Stimulated activated CD8-positive, alpha-beta memory T cell treated with anti-CD3 and anti-CD28 coated beads, Interleukin-12 subunit alpha, Interleukin-12 subunit beta, amount 100 ng/mL, for 4 hours (primary cell): ENCODE data around the gene CAB39.

ENCODE experiments used
- DNase-seq: peaks from one replicate; pipeline ENCODE4 v3.0.0-alpha.2; 2020; ENCODE audit warnings: low read depth

CAB39 gene

DNA sequence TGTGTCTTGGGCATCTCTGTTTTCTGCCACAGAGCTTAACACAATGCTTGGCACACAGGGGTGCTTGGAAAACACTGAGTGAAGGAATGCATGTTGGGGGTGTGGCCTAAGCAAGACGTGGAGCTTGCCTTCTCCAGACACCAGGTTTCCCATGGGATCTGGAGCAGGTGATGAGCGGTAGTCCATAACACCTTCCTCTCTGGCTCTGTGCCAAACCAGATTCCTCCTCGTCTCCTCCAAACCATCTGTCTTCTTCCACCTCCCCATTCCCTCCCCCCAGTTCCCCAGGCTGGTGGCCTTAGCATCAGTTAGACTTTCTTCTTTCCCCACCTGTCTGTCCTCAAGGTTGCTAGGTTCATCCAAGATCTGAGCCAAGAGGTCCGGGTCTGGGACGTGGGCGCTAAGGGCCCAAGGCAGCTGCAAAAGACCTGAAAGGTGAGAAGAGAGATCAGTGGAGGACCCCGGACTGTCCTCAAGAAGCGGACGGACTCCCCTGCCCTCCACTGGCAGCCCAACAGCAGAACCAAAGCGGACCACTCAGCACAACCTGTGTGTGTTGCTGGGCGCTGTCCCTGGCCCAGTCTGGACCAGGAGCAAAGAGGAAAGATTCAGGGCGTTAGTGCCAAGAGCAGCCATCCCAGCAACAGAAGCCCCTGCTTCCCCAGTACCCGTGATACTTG lies 150.9 kb downstream of the CAB39 start:
- DNase-seq: no peak

DNA sequence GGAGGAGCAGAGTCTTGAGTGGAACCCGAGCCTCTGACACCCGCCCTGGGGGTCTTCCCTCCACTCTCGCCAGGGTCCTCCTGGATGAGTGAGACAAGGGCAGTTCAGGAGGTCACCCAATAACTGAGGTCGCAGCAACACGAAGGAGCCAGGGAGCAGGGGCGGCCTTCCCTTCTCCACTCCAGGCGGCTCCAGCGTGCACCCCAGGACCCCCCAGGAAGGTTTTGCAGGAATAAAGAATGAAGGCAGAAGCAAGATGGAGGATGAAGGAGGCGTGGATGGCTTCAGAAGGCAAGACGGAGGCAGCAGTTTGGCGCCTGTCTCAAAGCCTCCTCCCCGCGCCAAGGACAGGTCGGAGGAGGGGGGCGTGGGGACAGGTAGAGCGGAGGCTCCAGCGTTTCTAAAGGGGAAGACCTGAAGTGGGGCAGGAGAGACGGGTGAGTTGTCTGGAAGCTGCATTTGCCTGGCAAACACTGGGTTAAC lies 151.5 kb downstream of the CAB39 start:
- DNase-seq: no peak

DNA sequence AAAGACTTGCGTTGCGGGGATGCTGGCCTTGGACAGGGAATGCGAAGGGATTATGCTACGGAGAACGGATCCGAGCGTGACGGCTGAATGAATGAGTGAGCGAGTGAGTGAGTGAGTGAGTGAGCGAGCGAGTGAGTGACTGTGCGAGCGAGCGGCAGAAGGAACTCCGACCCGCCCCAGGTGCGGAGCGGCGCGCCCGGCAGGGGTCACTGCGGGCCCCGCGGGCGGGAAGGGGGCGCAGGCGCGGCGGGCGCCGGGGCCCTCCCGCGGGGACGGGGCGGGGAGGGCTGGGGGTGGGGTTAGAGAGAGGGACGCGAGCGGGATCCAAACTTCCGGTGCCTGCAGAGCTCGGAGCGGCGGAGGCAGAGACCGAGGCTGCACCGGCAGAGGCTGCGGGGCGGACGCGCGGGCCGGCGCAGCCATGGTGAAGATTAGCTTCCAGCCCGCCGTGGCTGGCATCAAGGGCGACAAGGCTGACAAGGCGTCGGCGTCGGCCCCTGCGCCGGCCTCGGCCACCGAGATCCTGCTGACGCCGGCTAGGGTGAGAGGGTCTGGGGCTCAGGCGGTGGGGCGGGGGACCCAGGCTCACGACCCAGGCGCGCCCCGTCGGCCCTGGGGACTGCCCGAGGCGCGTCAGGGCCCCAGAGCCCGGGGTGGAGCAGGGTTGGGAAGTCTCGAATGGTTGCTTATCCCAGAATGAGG lies 152.1 kb downstream of the CAB39 start, which contains the start of gene ITM2C:
Gene ITM2C, plus strand, starts transcription at position 338 of the 702 bp plus-strand sequence. Its CDS starts 84 bp downstream, at position 422.
- peak; percentile 63 for DNase-seq

DNA sequence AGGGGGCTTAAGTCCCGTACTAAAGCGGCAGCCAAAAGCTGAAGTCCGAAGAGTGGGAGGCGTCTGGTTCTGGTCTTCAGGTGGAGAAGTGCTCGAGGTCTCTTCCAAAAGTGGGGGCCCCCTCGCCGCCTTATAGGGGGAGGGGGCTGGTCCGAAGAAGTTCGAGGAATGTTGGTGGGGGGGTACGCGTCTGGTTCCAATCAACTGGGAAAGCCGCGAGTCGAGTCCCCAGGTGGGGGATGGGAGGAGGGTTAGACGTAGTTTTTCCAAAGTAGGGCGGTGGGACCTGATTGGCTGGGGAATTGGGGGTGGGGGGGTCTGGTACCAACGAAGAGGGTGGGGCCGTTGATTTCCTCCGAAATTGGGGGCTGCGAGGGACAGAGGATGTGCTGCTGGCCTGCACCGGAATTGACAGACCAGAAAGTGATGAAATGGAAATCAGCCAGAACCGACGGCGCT lies 152.7 kb downstream of the CAB39 start:
- no peak for DNase-seq

DNA sequence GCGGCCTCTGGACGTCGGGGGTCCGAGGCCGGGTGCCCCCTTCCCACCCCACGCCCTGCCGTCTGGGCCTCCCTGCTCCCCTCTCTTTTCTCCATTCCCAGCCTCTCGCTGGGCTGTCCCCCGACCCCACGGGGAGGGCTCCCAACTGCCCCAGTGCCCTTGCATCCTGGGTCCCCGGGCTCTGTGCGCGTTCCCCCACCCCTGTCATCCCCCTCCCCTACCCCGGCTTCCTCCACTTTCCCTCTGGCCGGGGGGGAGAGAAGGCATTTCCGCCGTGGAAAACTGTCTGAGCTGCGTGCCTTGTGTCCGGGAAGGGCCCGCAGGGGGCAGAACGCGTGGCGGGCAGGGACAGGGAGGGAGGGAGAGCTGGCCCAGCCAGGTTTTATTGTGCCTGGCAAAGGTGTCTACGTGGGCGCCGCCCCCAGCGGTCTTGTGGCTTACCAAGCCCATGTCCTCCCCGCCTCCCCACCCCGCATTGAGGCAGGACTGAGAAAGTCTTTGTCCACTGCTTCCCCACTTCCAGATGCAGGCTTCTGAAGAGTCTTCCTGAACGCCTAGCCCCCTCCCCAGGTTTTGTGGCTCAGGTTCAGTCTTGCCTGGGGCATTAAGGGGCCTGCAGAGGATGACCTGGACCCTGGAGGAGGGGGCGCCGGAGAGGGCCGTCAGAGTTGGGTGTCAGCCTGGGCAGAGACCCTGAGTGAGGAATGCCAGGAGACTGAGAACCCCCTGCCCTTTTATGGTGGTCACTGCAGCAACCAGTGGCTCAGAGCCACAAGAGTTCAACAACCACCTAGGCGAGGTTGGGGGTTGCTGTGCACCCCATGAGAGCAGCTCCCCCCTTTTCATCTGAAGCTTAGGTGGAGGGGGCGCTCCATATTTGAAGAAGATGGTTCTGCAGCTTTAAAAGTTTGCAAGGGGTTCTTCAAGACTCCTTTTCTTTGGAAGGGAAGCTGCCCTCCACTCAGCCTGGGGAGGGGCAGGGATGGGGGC lies 153.4 kb downstream of the CAB39 start:
- no peak for DNase-seq

DNA sequence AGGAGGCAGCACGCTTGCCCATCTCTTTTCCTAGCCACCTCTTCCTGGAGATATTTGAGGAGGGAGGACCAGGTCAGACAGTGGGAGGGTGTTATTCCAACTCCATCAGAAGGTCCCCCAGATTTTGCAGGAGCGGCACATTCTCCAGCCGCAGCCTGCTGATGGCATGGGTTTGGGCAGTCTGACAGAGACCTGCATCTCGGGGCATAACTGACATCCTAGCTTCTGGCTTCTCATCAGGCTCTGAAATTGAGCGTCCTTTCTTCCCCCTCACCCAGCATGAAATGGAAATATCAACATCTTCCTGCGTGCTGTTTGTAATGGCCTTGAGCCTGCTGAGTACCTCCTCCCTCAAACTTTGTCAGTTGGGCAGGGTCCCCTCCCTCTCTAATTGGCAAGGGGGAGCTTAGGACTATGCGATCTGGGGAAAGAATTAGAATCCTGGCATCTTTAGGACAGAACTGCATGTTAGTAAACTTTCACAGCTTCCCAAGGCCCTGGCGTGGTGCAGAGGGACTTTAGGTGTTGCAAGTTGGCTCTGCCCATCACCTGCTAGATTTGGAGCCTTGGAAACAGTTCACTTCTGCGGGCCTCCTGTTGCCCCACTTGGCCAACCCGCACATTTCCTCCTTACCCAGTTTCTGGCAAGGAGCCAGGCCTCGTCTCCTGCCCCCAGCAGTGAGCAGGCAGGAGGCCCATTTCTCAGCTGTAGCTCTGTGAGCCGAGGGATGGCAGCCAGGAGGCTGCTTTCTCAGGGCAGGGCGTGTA lies 154.3 kb downstream of the CAB39 start:
- DNase-seq: no peak

DNA sequence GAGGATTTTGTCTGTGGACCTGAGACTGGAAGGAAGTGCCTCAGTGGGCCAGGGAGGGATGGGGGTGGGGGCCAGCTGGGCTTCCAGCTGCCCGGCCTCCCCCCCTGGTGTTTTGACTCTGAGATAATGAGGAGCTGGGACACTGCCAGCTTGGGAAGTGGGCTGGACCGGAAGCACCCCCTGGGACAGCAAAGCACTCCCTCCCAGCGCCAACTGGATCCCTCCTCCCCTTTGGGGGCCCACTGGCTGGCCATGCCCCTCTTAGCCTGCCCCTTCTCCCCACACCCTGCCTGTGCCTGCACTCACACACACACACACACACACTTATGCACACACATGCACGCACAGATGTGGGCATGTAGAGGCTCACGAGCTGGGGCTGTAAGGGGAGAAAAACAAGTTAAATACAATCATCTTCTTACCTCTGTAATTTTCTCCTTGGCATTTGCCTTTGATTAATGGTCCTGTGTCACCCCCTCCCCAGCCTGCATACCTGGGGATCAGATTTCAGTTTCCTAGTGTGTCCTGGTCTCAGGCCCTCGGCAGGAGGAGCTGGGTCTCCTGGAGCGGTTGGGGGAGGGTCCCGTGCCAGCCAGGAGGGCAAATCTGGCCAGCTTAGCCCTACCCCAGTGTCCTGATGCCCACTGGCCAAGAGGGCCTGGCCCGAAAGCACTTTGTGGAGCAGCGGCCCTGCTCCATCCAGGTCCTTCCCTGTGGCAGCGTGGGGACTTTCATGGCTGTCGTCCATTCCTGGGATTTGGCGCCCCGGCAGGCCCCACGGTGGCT lies 155.7 kb downstream of the CAB39 start:
- DNase-seq: no peak

DNA sequence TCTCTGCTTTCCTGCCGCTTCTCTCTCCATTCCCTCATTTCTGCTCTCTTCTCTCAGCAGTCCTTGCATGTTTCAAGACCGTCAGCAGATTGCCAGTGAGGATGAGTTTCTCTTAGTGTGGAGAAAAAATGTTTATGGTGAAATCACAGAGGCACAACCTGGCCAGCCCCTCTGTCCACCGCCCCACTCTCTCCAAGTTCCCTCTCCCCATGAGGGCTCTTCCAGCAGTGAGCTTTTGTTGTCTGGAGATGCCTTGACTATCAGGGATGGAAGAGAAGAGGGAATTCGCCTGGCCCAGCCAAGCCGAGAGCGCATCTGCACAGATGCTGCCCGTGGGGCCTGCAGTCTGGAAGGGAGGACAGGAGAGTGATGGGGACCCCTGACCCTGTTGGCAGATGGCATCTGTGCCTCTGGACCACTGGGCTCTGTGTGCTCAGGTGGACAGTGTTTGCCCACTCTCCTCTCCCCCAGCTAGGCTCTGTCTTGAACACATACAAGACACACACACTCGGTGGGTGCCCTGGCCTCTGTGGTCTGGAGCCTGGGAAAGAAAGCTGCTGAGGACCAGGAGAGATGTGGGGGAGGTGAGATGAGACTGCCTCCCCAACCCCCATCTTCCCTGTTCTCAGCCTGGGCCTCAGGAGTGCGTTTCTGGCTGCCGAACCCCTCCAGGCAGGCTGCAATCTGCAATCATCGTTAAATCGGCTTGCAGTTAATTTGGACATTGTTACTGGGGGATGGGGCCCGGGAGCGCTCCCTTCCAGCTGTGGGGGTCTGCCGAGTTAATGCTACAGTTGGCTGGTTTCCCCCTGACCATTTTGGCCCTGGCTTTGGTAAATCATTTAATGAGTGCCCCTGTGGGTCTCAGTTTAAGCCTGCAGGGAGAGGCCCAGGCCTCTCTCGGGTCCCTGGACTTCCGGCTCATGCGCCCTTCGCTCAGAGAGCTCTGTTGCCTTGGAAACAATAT lies 156.6 kb downstream of the CAB39 start:
- DNase-seq: no peak

DNA sequence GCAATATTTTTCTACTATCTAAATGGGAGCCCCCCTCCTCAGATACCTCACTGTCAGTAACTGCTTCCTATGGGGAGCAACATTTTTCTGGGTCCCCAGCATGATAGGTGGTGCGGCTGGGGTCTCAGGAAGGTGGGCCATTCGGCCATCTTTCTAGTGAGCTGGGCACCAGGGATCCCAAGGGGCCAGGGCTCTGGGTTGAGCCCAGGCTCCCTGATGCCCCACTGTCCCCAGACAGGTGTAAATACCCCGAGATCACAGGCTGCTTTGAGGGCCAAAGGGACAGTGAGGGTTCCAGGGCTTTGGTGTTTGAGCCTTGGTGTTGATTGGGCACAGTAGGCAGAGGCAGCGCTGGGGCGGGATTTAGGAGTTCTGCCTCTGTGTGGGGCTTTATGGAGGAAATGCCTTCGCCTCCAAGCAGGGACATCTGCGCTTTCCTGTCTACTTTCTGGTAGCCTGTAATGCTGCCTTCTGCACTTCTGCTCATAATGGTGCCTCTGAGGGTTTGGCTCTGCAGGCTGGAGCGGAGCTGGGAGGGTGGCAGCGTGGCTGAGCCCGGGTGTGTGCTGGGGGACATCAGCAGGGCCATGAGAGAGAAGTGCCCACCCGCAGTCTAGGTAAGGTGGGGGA lies 157.4 kb downstream of the CAB39 start:
- no peak for DNase-seq
